HepG2 (cell line): ENCODE results near the gene NCBP3. TPM values are rescaled to one million over a fixed set of nuclear protein-coding genes. Genes with fewer than 3 reads are reported as not detected.

ENCODE experiments used
- U2AF2 ChIP-seq: fragments of 200-400 bp; formaldehyde crosslinking; IDR thresholded peaks from 2 replicates; pipeline ENCODE4 v1.6.1; 2017; ENCODE audit warnings: low read depth, mild to moderate bottlenecking, low read length
- ZC3H4 ChIP-seq: sonication (generic); formaldehyde crosslinking; IDR thresholded peaks from 2 replicates; pipeline ENCODE4 v1.4.0; 2020; ENCODE audit warnings: missing genetic modification reagents, borderline replicate concordance
- ZNF639 ChIP-seq: conservative IDR thresholded peaks from 2 replicates; pipeline ENCODE4 v1.6.1; 2018; ENCODE audit warnings: missing genetic modification reagents
- polyA plus RNA-seq, 8 experiments: library from polyadenylated mRNA; depleted of rRNA in 3 of 8; stranded (reverse) in 7 of 8; unstranded in 1 of 8; fragments of >200 nt; fragmentation: Illumina TruSeq in 4 of 8; extraction: Trizol in 4 of 8; gene quantifications; 2 replicates each; pipeline versions ENCODE4 v1.2.1 to v1.2.3, GENCODE V29; 2011 to 2016; ENCODE audit warnings: low read depth in 4 of 8, missing spikeins in 1 of 8, mixed read lengths in 1 of 8; ENCODE audit not compliant: insufficient read depth in 1 of 8
- total RNA-seq, 5 experiments: library from RNA; depleted of rRNA; stranded (reverse); fragments of >200 nt; fragmentation: Illumina TruSeq; extraction: Trizol; gene quantifications; 2 replicates each; pipeline ENCODE4 v1.2.3, GENCODE V29; 2016; ENCODE audit warnings: low read depth in 1 of 5

The NCBP3 gene
- total and polyA plus RNA-seq, 2 of the 13 experiments (the other 11 are each of a cell fraction or from before 2014, with no cell fraction given) = 19.5 to 24.8 TPM

- TF ChIP-seq ZNF639 (CRISPR knock-in tag) (no peak), U2AF2 (no peak), ZC3H4 (CRISPR knock-in tag) (no peak)
Observed at GRCh38 chr17:3753624-3754023, 92.4 kb downstream of the NCBP3 start (continued).

Other genes starting within 250 kb of the NCBP3 start
- 2.2 and 5.3 TPM in 2 replicates for gene TRPV1, start 236.8 kb downstream of the NCBP3 start, total RNA-seq (2016; rRNA removed; fragmentation: Illumina TruSeq; extraction: Trizol)
- gene TRPV1, start 236.8 kb downstream of the NCBP3 start, polyA plus RNA-seq (2011; rRNA removed) = 8.0 and 9.5 TPM in 2 replicates
- 25.2 and 30.9 TPM in 2 replicates for gene SHPK, start 210.0 kb downstream of the NCBP3 start, total RNA-seq (2016; rRNA removed; fragmentation: Illumina TruSeq; extraction: Trizol)
- 16.2 and 20.4 TPM in 2 replicates for gene SHPK, start 210.0 kb downstream of the NCBP3 start, polyA plus RNA-seq (2011; rRNA removed)
- 6.5 and 13.7 TPM in 2 replicates for gene CTNS, start 209.5 kb downstream of the NCBP3 start, total RNA-seq (2016; rRNA removed; fragmentation: Illumina TruSeq; extraction: Trizol)
- 9.5 and 13.0 TPM in 2 replicates for gene CTNS, start 209.5 kb downstream of the NCBP3 start, polyA plus RNA-seq (2011; rRNA removed)
- gene TAX1BP3, start 177.7 kb downstream of the NCBP3 start, total RNA-seq (2016; rRNA removed; fragmentation: Illumina TruSeq; extraction: Trizol) = 44.5 and 45.1 TPM in 2 replicates
- 16.7 and 20.4 TPM in 2 replicates for gene TAX1BP3, start 177.7 kb downstream of the NCBP3 start, polyA plus RNA-seq (2011; rRNA removed)
- gene EMC6, start 177.4 kb downstream of the NCBP3 start, total RNA-seq (2016; rRNA removed; fragmentation: Illumina TruSeq; extraction: Trizol) = 42.2 and 45.1 TPM in 2 replicates
- gene EMC6, start 177.4 kb downstream of the NCBP3 start, polyA plus RNA-seq (2011; rRNA removed) = 47.7 and 53.7 TPM in 2 replicates
- gene P2RX5, start 150.1 kb downstream of the NCBP3 start, total RNA-seq (2016; rRNA removed; fragmentation: Illumina TruSeq; extraction: Trizol) = 0.90 and 0.95 TPM in 2 replicates
- gene P2RX5, start 150.1 kb downstream of the NCBP3 start, polyA plus RNA-seq (2011; rRNA removed) = 1.0 and 1.7 TPM in 2 replicates
- 7.8 and 8.1 TPM in 2 replicates for gene HASPIN, start 122.3 kb downstream of the NCBP3 start, total RNA-seq (2016; rRNA removed; fragmentation: Illumina TruSeq; extraction: Trizol)
- gene HASPIN, start 122.3 kb downstream of the NCBP3 start, polyA plus RNA-seq (2011; rRNA removed) = 1.9 and 2.7 TPM in 2 replicates
- 49.0 and 56.3 TPM in 2 replicates for gene ITGAE, start 45.1 kb downstream of the NCBP3 start, total RNA-seq (2016; rRNA removed; fragmentation: Illumina TruSeq; extraction: Trizol)
- gene ITGAE, start 45.1 kb downstream of the NCBP3 start, polyA plus RNA-seq (2011; rRNA removed) = 38.2 and 42.3 TPM in 2 replicates
- gene CAMKK1, start 46.8 kb upstream of the NCBP3 start, total RNA-seq (2016; rRNA removed; fragmentation: Illumina TruSeq; extraction: Trizol) = 0.83 and 1.5 TPM in 2 replicates
- 1.6 and 2.1 TPM in 2 replicates for gene CAMKK1, start 46.8 kb upstream of the NCBP3 start, polyA plus RNA-seq (2011; rRNA removed)
- 0.04 TPM in 1 of 2 replicates, not detected in the other for gene P2RX1, start 70.2 kb upstream of the NCBP3 start, total RNA-seq (2016; rRNA removed; fragmentation: Illumina TruSeq; extraction: Trizol)
- gene P2RX1, start 70.2 kb upstream of the NCBP3 start, polyA plus RNA-seq (2011; rRNA removed) = 0.50 and 0.84 TPM in 2 replicates
- not detected in 2 replicates for gene ATP2A3, start 118.2 kb upstream of the NCBP3 start, total RNA-seq (2016; rRNA removed; fragmentation: Illumina TruSeq; extraction: Trizol)
- 0.07 and 0.10 TPM in 2 replicates for gene ATP2A3, start 118.2 kb upstream of the NCBP3 start, polyA plus RNA-seq (2011; rRNA removed)